ENCODE data around the gene LPP. TPM values are rescaled to one million over a fixed set of nuclear protein-coding genes. Genes with fewer than 3 reads are reported as not detected.

The LPP gene
- total RNA-seq, 6 experiments from 2014 or later = 41.5 to 90.5 (median 69.5) TPM

DNA sequence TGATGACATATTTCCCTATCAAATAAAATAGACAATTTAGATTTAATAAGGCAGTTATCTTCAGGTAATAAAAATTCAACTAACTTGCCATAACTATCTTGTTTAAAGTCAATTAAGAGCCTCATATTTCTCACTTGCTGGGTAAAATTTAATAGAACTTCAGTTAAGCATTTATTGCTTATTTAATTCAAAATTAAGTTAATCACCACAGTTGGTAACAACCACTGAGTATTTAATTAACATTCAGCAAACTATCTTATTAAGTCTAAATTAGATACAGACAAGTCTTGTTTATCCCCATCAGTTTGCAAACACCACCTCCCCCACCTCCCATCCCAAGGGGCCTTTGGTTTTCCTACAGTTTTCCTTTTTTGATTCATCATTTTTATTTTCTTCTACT, 14.7 kb downstream of the LPP start:
- DNase-seq (no peak), ATAC-seq (no peak)
- intact Hi-C loops (cut with DNase I) = no loop called here
- Histone ChIP-seq H3K36me3 (no peaks in the 10 kb centered on the region), H3K9me3 (no peaks in the 10 kb centered on the region), H3K27ac (peak overlapping the region in 1 of 3 donors; percentile 87), H3K4me3 (no peak overlapping the region), H3K27me3 (no peaks in the 10 kb centered on the region), H3K4me1 (peaks cover 0 to 90% (median 28%) of the 10 kb centered on the region in 4 donors)
- TF ChIP-seq, protein P1, sequence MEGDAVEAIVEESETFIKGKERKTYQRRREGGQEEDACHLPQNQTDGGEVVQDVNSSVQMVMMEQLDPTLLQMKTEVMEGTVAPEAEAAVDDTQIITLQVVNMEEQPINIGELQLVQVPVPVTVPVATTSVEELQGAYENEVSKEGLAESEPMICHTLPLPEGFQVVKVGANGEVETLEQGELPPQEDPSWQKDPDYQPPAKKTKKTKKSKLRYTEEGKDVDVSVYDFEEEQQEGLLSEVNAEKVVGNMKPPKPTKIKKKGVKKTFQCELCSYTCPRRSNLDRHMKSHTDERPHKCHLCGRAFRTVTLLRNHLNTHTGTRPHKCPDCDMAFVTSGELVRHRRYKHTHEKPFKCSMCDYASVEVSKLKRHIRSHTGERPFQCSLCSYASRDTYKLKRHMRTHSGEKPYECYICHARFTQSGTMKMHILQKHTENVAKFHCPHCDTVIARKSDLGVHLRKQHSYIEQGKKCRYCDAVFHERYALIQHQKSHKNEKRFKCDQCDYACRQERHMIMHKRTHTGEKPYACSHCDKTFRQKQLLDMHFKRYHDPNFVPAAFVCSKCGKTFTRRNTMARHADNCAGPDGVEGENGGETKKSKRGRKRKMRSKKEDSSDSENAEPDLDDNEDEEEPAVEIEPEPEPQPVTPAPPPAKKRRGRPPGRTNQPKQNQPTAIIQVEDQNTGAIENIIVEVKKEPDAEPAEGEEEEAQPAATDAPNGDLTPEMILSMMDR (IDR thresholded peaks at IDR 0.05) = no peak
- TF ChIP-seq POLR2A (IDR thresholded peaks at IDR 0.05) = no peak

DNA sequence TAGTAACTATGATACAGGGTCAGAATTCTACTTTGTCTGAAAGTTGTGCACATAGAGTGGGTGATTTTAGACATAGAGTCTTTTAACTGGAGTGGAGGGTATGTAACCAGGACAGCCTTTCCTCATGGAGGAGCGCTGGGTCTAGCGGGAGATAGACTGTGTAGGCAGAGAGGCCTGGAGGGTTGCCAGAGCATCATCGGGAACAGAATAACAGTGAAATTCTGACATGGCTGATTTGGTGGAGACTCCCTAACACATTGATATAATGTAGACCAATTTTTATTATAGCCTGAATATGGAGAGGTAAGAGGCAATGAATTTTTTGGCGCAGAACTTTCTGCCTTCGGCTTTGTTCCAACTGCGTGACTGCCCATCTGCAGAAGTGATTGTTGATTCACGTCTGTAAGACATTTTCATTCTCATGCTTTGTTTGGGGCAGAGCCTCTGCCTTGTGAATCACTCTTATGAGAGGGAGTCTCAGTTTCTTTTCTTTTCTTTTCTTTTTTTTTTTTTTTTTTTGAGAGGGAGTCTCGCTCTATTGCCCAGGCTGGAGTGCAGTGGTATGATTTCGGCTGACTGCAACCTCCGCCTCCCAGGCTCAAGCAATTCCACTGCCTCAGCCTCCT, 16.0 kb downstream of the LPP start:
- peaks cover 0 to 87% (median 22%) of the 10 kb centered on the region in 4 donors for H3K4me1 ChIP-seq
- H3K36me3 ChIP-seq = no peaks in the 10 kb centered on the region
- no peaks in the 10 kb centered on the region for H3K9me3 ChIP-seq
- DNase-seq (peak in 1 of 3 donors; percentile 54), ATAC-seq (no peak)
- H3K27me3 ChIP-seq = no peaks in the 10 kb centered on the region
- intact Hi-C loops (cut with DNase I) = no loop called here
- H3K27ac ChIP-seq = peak overlapping the region in 2 of 3 donors; percentile 82 to 87
- no peak overlapping the region for H3K4me3 ChIP-seq
- WGBS (ENCODE audit: insufficient coverage, low coverage, low lambda C conversion rate, missing lambda C conversion rate) = 71% methylated on average over 5 of the region's 10 CpGs
- TF ChIP-seq POLR2A (IDR thresholded peaks at IDR 0.05) = no peak
- TF ChIP-seq, protein P1 (IDR thresholded peaks at IDR 0.05) = no peak

DNA sequence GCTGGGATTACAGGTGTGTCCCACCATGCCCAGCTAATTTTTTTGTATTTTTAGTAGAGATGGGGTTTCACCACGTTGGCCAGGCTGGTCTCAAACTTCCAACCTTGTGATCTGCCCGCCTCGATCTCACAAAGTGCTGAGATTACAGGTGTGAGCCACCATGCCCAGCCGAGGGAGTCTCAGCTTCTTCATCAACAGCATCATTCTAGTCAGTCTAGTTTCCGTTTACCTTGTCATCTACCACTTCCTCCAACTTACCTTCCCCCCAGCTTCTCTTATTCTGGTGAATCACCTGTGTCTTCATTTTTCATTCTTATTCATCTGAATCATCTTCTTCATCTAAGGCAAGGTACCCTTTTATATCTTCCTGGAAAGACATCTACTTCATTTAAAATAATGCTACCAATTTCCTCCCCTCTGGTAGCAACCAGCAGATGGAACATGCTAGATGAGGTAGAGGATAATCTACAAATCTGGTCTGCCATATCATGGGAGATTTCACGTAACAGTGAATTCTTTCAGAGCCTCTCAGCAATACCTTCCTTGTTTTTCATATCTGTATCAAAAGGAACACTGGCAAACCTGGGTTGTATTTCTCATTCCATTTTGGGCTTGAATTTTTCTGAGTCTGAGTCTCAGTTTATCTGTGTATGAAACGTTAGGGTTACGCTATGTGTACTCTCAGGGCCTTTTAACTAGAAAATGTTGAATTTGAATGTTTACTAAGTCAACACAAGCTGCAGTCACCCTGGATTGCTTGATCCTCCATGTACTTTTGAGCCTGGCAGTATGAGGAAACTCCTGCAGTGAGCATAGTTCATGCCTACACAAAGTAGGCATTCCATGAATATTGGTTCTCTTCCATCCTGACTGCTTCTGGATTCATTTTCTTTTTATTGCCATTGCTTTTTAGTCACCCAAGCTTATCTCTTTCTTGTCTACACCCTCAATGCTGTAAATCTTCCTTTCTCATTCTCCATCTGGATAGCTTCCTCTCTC, 16.8 kb downstream of the LPP start:
- ATAC-seq (peak; percentile 85 to 96 (median 90)), DNase-seq (peak in 1 of 3 donors; percentile 77)
- H3K36me3 ChIP-seq = no peaks in the 10 kb centered on the region
- H3K4me3 ChIP-seq = no peak overlapping the region
- intact Hi-C loops (cut with DNase I) = no loop called here
- H3K4me1 ChIP-seq = peaks cover 0 to 88% (median 24%) of the 10 kb centered on the region in 4 donors
- no peaks in the 10 kb centered on the region for H3K9me3 ChIP-seq
- TF ChIP-seq, protein P1 (IDR thresholded peaks at IDR 0.05) = no peak
- no peak for TF ChIP-seq POLR2A (IDR thresholded peaks at IDR 0.05)
- peak overlapping the region in 2 of 3 donors; percentile 82 to 87 for H3K27ac ChIP-seq
- H3K27me3 ChIP-seq = no peaks in the 10 kb centered on the region
- WGBS (ENCODE audit: insufficient coverage, low coverage, low lambda C conversion rate, missing lambda C conversion rate) = 34% methylated on average over 6 of the region's 8 CpGs

DNA sequence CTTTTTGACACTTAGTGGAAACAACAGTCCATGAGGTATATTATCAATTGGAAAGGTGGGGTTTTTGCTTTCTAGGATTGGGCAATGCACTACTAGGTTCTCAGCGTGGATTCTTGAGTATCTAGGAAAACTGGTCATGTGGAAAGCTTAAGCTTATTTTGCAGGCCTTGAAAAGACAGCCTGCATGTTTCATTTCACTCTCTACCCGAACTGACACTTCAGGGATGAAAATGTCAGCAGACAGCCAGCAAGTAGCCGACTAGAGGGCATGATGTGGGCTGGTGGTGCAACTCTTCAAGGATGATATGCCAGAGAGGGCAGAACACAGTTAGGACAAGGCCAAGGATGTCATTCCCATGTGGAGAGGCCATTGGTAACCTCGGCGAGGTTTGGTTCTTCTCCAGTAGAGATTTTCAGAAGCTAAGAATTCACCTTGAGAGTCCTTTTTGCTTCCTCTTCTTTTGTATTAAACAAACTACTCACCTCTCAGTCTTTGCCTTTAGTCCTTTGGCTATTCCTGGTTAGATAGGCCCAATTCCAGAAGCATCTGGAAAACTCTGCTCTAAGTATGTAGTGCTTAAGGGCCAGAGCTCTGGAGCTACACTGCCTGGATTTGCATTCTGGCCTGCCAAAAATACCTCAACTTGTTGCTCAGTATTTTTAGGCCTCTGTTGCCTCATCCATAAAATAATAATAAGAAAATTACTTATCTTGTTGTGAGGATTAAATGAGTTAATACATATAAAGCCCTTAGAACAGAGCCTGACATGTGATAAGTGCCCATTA, 17.9 kb downstream of the LPP start:
- 75% methylated on average over 3 of the region's 5 CpGs for WGBS (ENCODE audit: insufficient coverage, low coverage, low lambda C conversion rate, missing lambda C conversion rate)
- no peaks in the 10 kb centered on the region for H3K36me3 ChIP-seq
- intact Hi-C loops (cut with DNase I) = no loop called here
- no peak for TF ChIP-seq POLR2A (IDR thresholded peaks at IDR 0.05)
- TF ChIP-seq, protein P1 (IDR thresholded peaks at IDR 0.05) = no peak
- DNase-seq = no peak
- no peaks in the 10 kb centered on the region for H3K27me3 ChIP-seq
- ATAC-seq = peak in 1 of 4 donors; percentile 7
- peak overlapping the region; percentile 49 to 87 (median 82) for H3K27ac ChIP-seq
- no peaks in the 10 kb centered on the region for H3K9me3 ChIP-seq
- no peak overlapping the region for H3K4me3 ChIP-seq
- H3K4me1 ChIP-seq = peaks cover 0 to 84% (median 26%) of the 10 kb centered on the region in 4 donors

All from right lobe of liver (tissue), 6 donors.